ENCODE data around the gene KPNB1.

KPNB1 gene

DNA sequence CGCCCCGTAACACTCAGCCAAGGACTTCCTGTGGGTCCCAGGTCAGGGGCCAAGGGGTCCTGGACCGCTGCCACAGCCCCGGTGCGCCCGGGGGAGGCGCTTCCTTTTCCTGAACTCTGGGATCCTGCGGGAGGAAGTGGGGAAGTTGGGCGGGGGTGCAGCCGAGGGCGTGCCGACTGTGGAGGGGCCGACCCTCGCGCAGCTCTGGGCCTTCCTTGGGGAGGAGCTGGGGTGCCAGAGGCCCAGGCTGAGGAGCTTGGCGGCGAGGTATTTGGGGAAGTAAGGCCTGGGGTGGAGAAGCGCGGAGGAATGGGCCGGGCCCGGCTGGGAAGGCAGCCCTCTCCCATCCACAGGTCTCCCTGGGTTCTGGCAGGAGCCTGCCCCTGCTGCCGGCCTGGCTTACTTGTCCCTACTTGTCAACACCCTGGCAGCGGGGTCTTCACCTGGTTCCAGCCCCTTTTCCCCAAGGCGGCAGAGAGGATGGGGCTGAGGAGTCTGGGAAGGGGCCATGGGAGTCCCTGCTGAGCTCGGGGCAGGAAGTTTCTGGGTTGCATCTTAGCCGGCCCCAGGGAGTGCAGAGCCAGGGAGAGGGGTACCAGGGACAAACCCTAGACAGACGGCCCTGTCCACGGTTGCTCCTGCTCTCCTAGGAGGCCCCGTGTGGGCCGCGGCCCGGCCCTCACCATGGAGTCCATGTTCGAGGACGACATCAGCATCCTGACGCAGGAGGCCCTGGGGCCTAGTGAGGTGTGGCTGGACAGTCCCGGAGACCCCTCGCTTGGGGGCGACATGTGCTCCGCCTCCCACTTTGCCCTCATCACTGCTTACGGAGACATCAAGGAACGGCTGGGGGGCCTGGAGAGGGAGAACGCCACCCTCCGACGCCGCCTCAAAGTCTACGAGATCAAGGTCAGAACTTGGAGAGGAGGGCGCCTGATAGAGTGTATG, 46.0 kb downstream of the KPNB1 start:
- DNase-seq (ENCODE audit: insufficient read length, low spot score) (no peak), FAIRE-seq (no peak)

DNA sequence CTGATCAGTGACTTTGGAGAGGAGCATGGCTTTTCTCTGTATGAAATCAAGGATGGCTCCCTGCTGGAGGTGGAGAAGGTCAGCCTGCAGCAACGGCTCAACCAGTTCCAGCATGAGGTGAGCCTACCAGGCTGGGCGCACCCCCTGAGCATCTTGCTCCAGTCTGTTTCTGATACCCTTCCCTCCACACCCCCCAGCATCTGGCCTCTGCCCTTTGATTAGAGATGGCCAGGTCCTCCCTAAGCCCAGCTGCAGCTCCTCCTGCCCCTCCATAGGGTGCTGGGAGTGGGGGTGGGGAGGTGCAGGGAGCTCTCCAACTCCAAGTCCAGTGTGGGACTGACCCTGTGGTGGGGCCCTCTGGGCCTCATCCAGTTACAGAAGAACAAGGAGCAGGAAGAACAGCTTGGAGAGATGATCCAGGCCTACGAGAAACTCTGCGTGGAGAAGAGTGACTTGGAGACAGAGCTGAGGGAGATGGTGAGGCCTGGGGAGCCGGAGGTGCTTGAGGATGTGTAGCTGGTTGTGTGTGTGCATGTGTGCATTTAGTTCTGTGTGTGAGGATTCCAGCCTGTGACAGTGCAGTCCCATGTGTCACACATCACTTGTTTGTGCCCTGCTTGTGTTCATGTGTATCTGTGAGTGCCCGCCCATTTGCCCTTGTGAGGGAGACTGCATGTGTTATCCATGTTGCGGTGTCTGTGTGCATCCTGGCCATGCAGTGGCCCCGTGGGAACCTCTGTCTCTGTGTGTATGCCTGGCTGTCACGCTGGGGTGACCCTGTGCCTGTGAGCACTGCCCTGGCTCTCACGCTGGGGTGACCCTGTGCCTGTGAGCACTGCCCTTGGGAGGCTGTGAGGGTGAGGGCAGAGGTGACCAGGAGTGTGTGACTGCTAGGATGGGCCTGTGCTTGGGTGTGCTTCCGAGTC, 47.3 kb downstream of the KPNB1 start:
- peak; percentile 67 for FAIRE-seq
- DNase-seq (ENCODE audit: insufficient read length, low spot score), result no peak

DNA sequence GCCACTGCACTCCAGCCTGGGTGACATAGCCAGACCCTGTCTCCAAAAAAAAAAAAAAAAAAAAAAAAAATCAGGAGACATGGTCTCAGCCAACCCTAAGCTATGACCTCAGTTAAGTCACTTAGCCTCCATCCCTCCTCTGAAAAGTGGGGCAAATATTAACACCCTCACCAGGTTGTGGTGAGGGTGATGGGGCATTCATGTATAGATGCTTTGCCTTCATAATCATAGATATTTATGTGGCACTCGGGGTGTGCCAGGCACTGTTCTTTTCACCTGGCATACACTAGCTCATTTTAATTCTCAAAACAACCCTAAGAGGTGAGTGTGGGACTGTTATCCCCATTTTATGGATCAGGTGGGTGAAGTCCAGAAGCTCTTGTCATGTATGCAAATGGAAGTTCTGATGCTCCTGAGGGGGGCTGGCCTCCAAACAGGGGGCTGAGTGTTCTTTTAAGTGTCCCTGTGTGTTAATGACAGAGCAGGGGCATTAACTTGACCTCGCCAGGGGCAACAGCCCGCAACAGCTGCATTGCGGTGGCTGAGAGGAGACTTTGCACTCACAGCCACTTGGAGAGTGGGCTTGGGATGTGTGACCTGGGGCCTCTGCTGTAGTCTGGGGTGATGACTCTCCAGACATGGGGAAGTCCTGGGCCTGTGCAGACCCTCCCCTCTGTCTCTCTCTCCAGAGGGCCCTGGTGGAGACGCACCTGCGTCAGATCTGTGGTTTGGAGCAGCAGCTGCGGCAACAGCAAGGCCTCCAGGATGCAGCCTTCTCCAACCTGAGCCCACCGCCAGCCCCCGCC, 48.4 kb downstream of the KPNB1 start:
- no peak for DNase-seq (ENCODE audit: insufficient read length, low spot score)
- peak; percentile 57 for FAIRE-seq

- FAIRE-seq (peak; percentile 87), DNase-seq (ENCODE audit: insufficient read length, low spot score) (peak; percentile 95)
These were observed 49.2 kb downstream of the KPNB1 start for GRCh38 chr17:47698749-47699535.

- FAIRE-seq (peak; percentile 31), DNase-seq (ENCODE audit: insufficient read length, low spot score) (no peak)
These were observed 49.8 kb downstream of the KPNB1 start for GRCh38 chr17:47699536-47699840.

DNA sequence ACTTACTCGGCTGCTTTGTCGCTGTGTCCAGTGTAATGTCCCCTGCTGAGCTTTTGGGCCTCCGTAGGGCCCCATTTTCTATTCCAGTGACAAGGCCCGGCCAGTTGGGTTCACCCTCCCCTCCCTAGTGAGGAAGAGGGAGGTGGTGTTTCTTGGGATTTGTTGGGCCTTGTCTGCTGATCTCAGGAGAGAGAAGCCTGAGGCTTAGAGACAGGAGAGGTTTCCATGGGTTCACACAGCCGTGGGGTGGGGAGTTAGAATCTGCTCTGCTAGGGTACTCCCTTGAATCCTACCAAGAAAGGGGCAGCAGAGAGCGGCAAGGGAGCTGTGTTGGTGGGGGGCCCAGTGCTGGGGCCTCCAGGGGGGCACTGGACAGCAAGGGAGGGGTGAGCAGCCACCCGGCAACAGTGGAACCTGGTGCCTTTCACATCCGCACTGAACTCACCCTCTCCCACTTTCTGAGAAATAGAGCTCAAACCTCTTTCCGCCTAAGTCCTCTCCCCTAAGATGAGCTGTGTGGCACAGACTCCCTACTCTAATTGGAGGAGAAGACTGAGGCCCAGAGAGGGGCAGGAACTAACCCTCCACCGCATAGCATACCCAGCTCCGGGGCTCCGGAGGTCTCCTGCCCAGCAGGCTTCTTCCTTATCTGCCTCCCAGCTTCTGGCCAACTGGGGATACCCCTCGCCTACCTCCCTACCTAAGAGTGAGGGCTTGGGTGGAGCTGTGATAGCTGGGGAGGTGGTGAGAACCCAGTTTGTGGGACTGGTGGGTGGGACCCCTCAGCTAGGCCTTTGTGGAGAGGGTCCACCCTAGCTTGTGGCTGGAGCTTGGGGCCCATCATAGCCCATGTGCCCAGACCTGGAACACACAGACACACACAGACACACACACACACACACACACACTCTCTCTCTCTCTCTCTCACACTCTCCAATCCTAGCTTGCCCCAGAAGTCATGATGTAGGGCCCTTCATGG, 51.0 kb downstream of the KPNB1 start:
- FAIRE-seq (no peak), DNase-seq (ENCODE audit: insufficient read length, low spot score) (no peak)

DNA sequence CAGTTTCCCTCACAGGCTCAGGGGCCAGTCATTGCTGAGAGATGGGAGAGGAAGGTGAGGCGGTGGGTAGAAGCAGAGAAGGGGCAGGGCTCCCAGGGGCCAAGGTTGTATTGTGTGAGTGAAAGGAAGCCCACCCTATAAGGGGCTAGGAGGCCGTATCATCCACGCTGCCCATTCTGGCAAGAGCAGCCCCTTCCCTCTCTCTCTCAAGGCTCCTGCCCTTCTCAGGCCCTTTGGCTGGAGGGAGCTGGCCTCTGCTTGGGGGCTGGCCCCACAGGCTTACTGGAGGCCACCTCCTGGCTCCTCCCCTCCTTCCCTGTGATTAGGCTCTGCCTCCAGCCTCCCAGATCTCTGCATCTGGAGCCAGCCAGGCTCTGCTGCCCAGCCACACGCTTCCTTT, 51.9 kb downstream of the KPNB1 start:
- FAIRE-seq (no peak), DNase-seq (ENCODE audit: insufficient read length, low spot score) (no peak)

- DNase-seq (ENCODE audit: insufficient read length, low spot score) (no peak), FAIRE-seq (no peak)
These were observed 52.8 kb downstream of the KPNB1 start for GRCh38 chr17:47702391-47702995.

GRCh38 chr17:47703191-47703591, 53.5 kb downstream of the KPNB1 start:
- DNase-seq (ENCODE audit: insufficient read length, low spot score), result no peak
- no peak for FAIRE-seq

DNA sequence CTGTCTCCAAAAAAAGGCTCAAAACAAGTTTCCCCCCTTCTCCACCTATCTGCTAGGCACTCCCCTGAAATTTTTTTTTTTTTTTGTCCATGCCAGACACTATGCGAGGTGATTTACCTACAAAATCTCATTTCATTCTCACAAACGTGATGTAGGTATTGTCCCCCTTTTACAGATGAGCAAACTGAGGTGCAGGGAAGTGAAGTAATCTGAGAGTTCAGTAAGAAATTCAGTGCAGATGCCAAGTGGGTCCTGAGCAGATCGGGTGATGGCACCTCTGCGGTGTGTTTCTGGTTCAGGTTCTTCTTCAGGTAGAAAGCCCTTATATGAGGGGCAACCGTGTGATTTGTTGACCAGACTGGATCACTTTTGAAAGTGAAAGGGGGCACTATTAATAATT, 54.0 kb downstream of the KPNB1 start:
- FAIRE-seq, result no peak
- no peak for DNase-seq (ENCODE audit: insufficient read length, low spot score)

DNA sequence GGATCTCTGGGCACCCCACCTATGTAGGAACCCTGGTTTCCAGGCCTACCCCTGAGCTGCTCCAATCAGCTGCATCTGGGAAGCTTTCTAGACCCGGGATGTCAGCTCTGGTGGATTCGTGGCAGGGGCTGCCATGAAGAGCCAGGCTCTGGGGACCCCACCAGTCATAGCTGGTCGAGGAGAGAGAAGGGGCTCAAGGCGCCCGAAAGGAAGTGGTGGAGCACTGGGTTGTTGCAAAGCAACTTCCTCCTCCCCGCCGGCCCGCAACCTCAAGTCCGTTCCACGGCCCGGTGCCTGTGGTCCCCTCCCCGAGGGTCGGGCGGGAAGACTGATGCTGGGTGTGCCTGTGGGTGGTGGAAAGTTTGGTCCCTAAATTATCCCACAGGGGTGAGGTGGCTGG, 54.4 kb downstream of the KPNB1 start:
- DNase-seq (ENCODE audit: insufficient read length, low spot score) (no peak), FAIRE-seq (no peak)

- no peak for DNase-seq (ENCODE audit: insufficient read length, low spot score)
- FAIRE-seq, result no peak
These were observed 55.0 kb downstream of the KPNB1 start for GRCh38 chr17:47704736-47705135.

- FAIRE-seq (no peak), DNase-seq (ENCODE audit: insufficient read length, low spot score) (no peak)
These were observed 56.1 kb downstream of the KPNB1 start for GRCh38 chr17:47705536-47706530.

DNA sequence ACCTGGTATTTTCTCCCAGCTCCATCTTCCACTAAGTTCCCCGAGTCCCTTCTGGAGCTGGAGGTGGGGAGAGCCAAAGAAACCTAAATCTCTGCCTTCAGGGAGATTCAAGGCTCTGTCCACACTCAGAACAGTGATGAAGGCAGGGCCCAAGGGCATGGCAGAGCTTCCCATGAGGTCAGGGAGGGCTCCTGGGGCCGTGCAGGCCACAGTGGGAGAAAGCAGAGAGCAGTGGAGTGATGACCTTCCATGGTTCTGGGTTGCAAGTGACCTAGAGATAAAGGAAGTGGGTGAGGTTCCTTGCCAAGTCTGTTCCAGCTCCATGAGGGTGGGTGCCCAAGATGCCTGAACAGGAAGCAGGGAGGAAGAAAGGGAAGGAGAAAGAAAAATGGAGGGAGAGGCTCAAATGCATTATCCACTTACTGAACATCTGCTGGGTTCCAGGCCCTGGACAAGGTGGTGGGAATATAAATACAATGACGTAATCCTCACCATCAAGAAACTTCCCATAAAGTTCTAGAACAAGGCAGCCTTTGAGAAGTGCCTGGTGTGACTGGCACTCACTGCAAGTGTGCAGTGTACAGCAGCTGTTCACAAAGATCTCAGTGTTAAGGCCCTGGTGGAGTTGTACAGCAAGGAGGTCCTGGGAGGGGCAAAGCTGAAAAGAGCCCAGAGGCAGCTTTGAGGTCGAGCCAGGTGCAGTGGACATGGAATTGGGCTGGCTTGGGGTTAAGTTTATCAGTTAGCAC, 57.5 kb downstream of the KPNB1 start:
- FAIRE-seq (peak; percentile 23), DNase-seq (ENCODE audit: insufficient read length, low spot score) (no peak)

DNA sequence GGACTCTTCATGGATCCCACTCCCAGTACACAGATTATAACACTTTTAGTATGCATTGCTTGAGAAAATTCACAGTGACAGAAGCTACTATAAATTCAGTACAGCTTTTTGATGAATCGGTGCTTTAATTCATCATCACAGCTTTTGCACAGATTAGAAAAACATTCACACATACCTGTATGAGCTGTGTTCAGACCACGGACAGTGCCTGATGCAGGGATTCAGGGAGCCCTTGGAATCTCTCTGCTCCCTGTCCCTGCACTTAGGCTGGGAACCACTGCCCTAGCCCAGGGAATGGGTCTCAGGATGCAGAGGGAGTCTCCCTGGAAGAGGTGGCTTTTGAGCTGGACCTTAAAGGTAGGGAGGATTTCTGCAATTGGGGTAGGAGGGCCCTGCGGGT, 58.2 kb downstream of the KPNB1 start:
- DNase-seq (ENCODE audit: insufficient read length, low spot score), result no peak
- peak; percentile 58 for FAIRE-seq

- FAIRE-seq (no peak), DNase-seq (ENCODE audit: insufficient read length, low spot score) (no peak)
These were observed 58.7 kb downstream of the KPNB1 start for GRCh38 chr17:47708312-47708863.
